Activated CD8-positive, alpha-beta memory T cell treated with anti-CD3 and anti-CD28 coated beads for 24 hours (primary cell): ENCODE results near the gene GPR21.

Experiments used
- DNase-seq: peaks from one replicate; pipeline ENCODE4 v3.0.0-alpha.2; 2020

The GPR21 gene

GRCh38 chr9:123033352-123033751, at the start of gene GPR21:
TSS of gene GPR21 (plus strand) at chr9:123033667. CDS start at chr9:123034567, 900 bp downstream.
- DNase-seq = no peak

GRCh38 chr9:122986010-122986409, 47.5 kb upstream of the GPR21 start:
- DNase-seq = no peak

GRCh38 chr9:122988141-122988540, 45.3 kb upstream of the GPR21 start:
- DNase-seq = no peak

GRCh38 chr9:122988920-122989621, 44.4 kb upstream of the GPR21 start:
- no peak for DNase-seq

GRCh38 chr9:122991370-122991830, 42.1 kb upstream of the GPR21 start:
- no peak for DNase-seq

- DNase-seq = no peak
Observed at GRCh38 chr9:122996586-122996985, 36.9 kb upstream of the GPR21 start.

GRCh38 chr9:122998448-122998847, 35.0 kb upstream of the GPR21 start:
- no peak for DNase-seq

- no peak for DNase-seq
Observed at GRCh38 chr9:123000371-123001068, 32.9 kb upstream of the GPR21 start.

- no peak for DNase-seq
Observed at GRCh38 chr9:123002754-123003153, 30.7 kb upstream of the GPR21 start.

GRCh38 chr9:123003466-123003865, 30.0 kb upstream of the GPR21 start:
- no peak for DNase-seq

- DNase-seq = no peak
Observed at GRCh38 chr9:123005964-123006363, 27.5 kb upstream of the GPR21 start.

GRCh38 chr9:123007269-123007668, 26.2 kb upstream of the GPR21 start:
- no peak for DNase-seq

- no peak for DNase-seq
Observed at GRCh38 chr9:123008909-123009308, 24.6 kb upstream of the GPR21 start.

GRCh38 chr9:123011380-123011779, 22.1 kb upstream of the GPR21 start:
- DNase-seq = no peak

GRCh38 chr9:123011878-123012528, 21.5 kb upstream of the GPR21 start:
- no peak for DNase-seq

- no peak for DNase-seq
Observed at GRCh38 chr9:123016631-123017030, 16.8 kb upstream of the GPR21 start.

- DNase-seq = no peak
Observed at GRCh38 chr9:123020796-123021195, 12.7 kb upstream of the GPR21 start.

- no peak for DNase-seq
Observed at GRCh38 chr9:123026425-123026824, 7.0 kb upstream of the GPR21 start.

- DNase-seq = no peak
Observed at GRCh38 chr9:123027517-123027916, 6.0 kb upstream of the GPR21 start.

- DNase-seq = no peak
Observed at GRCh38 chr9:123028136-123028535, 5.3 kb upstream of the GPR21 start.

GRCh38 chr9:123028973-123029372, 4.5 kb upstream of the GPR21 start:
- no peak for DNase-seq

- no peak for DNase-seq
Observed at GRCh38 chr9:123031963-123032362, 1.5 kb upstream of the GPR21 start.

GRCh38 chr9:123033864-123034601, 566 bp downstream of the GPR21 start:
- no peak for DNase-seq
